Gastrocnemius medialis (tissue), 4 donors: ENCODE results near the gene GMPPB. TPM values are rescaled to one million over a fixed set of nuclear protein-coding genes. Genes with fewer than 3 reads are reported as not detected.

Experiments
- ATAC-seq, 2 donors: fragments of 150-250 bp; one replicate each; pipeline ENCODE4 v1.9.1; 2016
- DNase-seq, 2 donors: peaks; one replicate each; pipeline ENCODE4 v3.0.0-alpha.2; 2019
- H3K27ac ChIP-seq, 4 donors: fragments of 200-600 bp; sonication (generic); 1 replicate in 1 of 4; 2 replicates in 3 of 4; pipeline ENCODE4 v1.5.1; 2016 to 2018; ENCODE audit warnings: mild to moderate bottlenecking in 2 of 4, moderate library complexity in 1 of 4
- H3K27me3 ChIP-seq, 3 donors: fragments of 200-600 bp; sonication (generic) in 2 of 3; 1 replicate in 1 of 3; 2 replicates in 2 of 3; pipeline versions ENCODE4 v1.5.1 to v1.6.0; 2016 to 2019; ENCODE audit warnings: mild to moderate bottlenecking in 1 of 3, moderate library complexity in 1 of 3
- H3K36me3 ChIP-seq, 2 donors: fragments of 200-600 bp; sonication (generic) in 1 of 2; one replicate each; pipeline ENCODE4 v1.5.1; 2017 to 2018
- H3K4me1 ChIP-seq, 2 donors: fragments of 200-600 bp; sonication (generic) in 1 of 2; one replicate each; pipeline ENCODE4 v1.5.1; 2016 to 2017; ENCODE audit warnings: mild to moderate bottlenecking in 2 of 2
- H3K4me3 ChIP-seq, 4 donors: fragments of 200-600 bp; sonication (generic) in 3 of 4; 1 replicate in 1 of 4; 2 replicates in 3 of 4; pipeline ENCODE4 v1.5.1; 2016 to 2019; ENCODE audit warnings: mild to moderate bottlenecking in 2 of 4
- H3K9me3 ChIP-seq, 3 donors: fragments of 200-600 bp; sonication (generic) in 2 of 3; 1 replicate in 1 of 3; 2 replicates in 2 of 3; pipeline ENCODE4 v1.5.1; 2016 to 2019
- POLR2A ChIP-seq, 2 donors: fragments of 450-650 bp; IDR thresholded peaks; one replicate each; pipeline ENCODE4 v1.6.1; 2017; ENCODE audit warnings: antibody characterized with exemption in 2 of 2, mild to moderate bottlenecking in 2 of 2, moderate library complexity in 2 of 2
- in situ Hi-C, 4 donors: fragments of 200-750 bp; cut with MboI; loops; one replicate each; pipeline versions ENCODE4 v1.15.0 to v1.8.0; 2017; ENCODE audit warnings: low sequenced_read_pairs in 4 of 4
- intact Hi-C: fragments of 100-400 bp; cut with DNase I; formaldehyde crosslinking; loops from one replicate; pipeline ENCODE4 v1.15.1; 2023; ENCODE audit warnings: low total_unique reads
- total RNA-seq, 4 donors: library from RNA; depleted of rRNA; stranded (reverse); fragments of >200 nt; gene quantifications; one replicate each; pipeline versions ENCODE4 v1.1.0 to v1.2.3, GENCODE V29; 2016
- TF ChIP-seq, protein P1 (sequence below), 5 experiments: fragments of 450-650 bp in 3 of 5; fragments of 200-600 bp in 2 of 5; sonication (generic) in 2 of 5; IDR thresholded peaks in 4 of 5; conservative IDR thresholded peaks in 1 of 5; 1 replicate in 4 of 5; 2 replicates in 1 of 5; pipeline ENCODE4 v1.5.1; 2016 to 2019; ENCODE audit warnings: antibody characterized with exemption in 5 of 5, mild to moderate bottlenecking in 3 of 5, moderate library complexity in 3 of 5

The GMPPB gene
- total RNA-seq, 4 donors from 2014 or later: 14.2 to 26.1 (median 17.0) TPM

DNA sequence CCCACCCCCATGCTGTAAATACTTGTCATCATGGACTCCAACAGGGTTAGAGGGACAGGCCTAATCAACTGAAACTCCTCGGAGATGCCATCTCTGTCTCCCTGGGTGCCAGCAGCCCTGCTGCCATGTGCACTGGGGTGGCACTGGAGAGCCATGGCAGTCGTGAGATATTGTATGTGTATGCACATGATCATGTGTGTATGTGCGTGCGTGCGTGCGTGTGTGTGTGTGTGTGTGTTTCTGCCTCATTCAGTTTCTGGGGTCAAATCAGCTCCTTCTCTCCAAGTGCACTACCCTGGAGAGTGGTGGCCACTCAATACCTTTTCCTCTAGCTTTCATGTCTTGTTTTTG, 52.8 kb downstream of the GMPPB start:
- intact Hi-C loops: loop anchor here (1.0 to 5.0 kb wide), 4 partner anchors 199 to 649 kb away; partner anchors contain the start of genes DAG1, NDUFAF3 and QRICH1
- TF ChIP-seq, protein P1, sequence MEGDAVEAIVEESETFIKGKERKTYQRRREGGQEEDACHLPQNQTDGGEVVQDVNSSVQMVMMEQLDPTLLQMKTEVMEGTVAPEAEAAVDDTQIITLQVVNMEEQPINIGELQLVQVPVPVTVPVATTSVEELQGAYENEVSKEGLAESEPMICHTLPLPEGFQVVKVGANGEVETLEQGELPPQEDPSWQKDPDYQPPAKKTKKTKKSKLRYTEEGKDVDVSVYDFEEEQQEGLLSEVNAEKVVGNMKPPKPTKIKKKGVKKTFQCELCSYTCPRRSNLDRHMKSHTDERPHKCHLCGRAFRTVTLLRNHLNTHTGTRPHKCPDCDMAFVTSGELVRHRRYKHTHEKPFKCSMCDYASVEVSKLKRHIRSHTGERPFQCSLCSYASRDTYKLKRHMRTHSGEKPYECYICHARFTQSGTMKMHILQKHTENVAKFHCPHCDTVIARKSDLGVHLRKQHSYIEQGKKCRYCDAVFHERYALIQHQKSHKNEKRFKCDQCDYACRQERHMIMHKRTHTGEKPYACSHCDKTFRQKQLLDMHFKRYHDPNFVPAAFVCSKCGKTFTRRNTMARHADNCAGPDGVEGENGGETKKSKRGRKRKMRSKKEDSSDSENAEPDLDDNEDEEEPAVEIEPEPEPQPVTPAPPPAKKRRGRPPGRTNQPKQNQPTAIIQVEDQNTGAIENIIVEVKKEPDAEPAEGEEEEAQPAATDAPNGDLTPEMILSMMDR (IDR thresholded peaks at IDR 0.05 in 4 of 5, conservative IDR thresholded peaks at IDR 0.05 in 1 of 5): no peak
- no peak for TF ChIP-seq POLR2A (IDR thresholded peaks at IDR 0.05)
- Histone ChIP-seq H3K9me3 (no peaks in the 10 kb centered on the region), H3K27me3 (peaks cover 0 to 3% (median 0%) of the 10 kb centered on the region in 3 donors), H3K4me1 (peaks cover 16 to 17% of the 10 kb centered on the region in 2 donors), H3K36me3 (peaks cover 0 to 4% of the 10 kb centered on the region in 2 donors), H3K27ac (no peak overlapping the region), H3K4me3 (no peak overlapping the region)
- in situ Hi-C loops: loop anchor here (5.0 to 10.0 kb wide), 2 partner anchors 134 to 136 kb away; no protein-coding TSS in a partner anchor
- ATAC-seq: no peak
- no peak for DNase-seq

Other genes starting within 250 kb of the GMPPB start
- under 1 TPM; 0.10 to 0.24 (median 0.21) TPM for gene BSN, start 169.5 kb downstream of the GMPPB start, total RNA-seq
- 100 to 1,000 TPM; 103 to 140 (median 108) TPM for gene APEH, start 49.6 kb downstream of the GMPPB start, total RNA-seq
- gene MST1, start 34.5 kb downstream of the GMPPB start, total RNA-seq: 1 to 10 TPM in 3 of 4 donors, under 1 TPM in 1; 0.10 to 4.8 (median 2.4) TPM
- gene RNF123, start 34.4 kb downstream of the GMPPB start, total RNA-seq: 100 to 1,000 TPM in 3 of 4 donors, 10 to 100 TPM in 1; 82.8 to 132 (median 128) TPM
- gene AMIGO3, start 4.3 kb downstream of the GMPPB start, total RNA-seq: under 1 TPM in 3 of 4 donors, not detected in 1; 0.10 to 0.76 (median 0.42) TPM
- gene IP6K1, start 62.6 kb upstream of the GMPPB start, total RNA-seq: 10 to 100 TPM; 13.5 to 22.2 (median 19.5) TPM
- gene CDHR4, start 75.9 kb upstream of the GMPPB start, total RNA-seq: not detected
- gene INKA1, start 79.3 kb upstream of the GMPPB start, total RNA-seq: 10 to 100 TPM in 1 of 4 donors, 1 to 10 TPM in 2, not detected in 1; 1.1 to 10.9 (median 5.2) TPM
- 10 to 100 TPM in 1 of 4 donors, 1 to 10 TPM in 3; 3.5 to 16.1 (median 5.1) TPM for gene UBA7, start 90.0 kb upstream of the GMPPB start, total RNA-seq
- 1 to 10 TPM in 3 of 4 donors, under 1 TPM in 1; 0.36 to 4.2 (median 1.1) TPM for gene TRAIP, start 132.6 kb upstream of the GMPPB start, total RNA-seq
- gene CAMKV, start 146.0 kb upstream of the GMPPB start, total RNA-seq: not detected
- gene MST1R, start 179.9 kb upstream of the GMPPB start, total RNA-seq: under 1 TPM in 3 of 4 donors, not detected in 1; 0.40 to 0.81 (median 0.51) TPM
- 10 to 100 TPM; 13.9 to 41.9 (median 23.9) TPM for gene MON1A, start 205.9 kb upstream of the GMPPB start, total RNA-seq
- gene RBM6, start 216.2 kb upstream of the GMPPB start, total RNA-seq: 10 to 100 TPM; 27.2 to 55.6 (median 30.6) TPM